ENCODE data around the gene DHDH.

DNA sequence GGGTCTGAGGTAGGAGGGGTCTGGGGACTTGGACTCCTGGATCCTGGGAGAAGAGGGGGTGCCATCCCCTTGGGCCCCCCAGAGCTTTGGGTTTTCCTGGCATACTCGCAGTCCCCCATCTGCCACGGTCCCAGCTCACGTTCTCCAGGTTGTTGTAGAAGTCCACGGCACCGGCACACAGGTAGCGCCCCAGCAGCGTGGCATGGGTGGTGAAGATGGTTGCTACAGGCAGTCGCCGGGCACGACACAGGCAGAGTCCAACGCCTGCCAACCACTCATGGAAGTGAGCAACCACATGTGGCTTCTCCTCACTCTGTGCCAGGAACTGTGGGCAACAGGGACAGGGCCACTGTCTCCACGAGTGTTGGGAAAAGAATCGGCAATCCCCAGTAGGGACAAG, 52.2 kb downstream of the DHDH start:
- TF ChIP-seq, protein P1, sequence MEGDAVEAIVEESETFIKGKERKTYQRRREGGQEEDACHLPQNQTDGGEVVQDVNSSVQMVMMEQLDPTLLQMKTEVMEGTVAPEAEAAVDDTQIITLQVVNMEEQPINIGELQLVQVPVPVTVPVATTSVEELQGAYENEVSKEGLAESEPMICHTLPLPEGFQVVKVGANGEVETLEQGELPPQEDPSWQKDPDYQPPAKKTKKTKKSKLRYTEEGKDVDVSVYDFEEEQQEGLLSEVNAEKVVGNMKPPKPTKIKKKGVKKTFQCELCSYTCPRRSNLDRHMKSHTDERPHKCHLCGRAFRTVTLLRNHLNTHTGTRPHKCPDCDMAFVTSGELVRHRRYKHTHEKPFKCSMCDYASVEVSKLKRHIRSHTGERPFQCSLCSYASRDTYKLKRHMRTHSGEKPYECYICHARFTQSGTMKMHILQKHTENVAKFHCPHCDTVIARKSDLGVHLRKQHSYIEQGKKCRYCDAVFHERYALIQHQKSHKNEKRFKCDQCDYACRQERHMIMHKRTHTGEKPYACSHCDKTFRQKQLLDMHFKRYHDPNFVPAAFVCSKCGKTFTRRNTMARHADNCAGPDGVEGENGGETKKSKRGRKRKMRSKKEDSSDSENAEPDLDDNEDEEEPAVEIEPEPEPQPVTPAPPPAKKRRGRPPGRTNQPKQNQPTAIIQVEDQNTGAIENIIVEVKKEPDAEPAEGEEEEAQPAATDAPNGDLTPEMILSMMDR (IDR thresholded peaks at IDR 0.05; ENCODE audit: insufficient read depth, low read length, poor library complexity, severe bottlenecking), result no peak
- TF ChIP-seq EZH2phosphoT487 (conservative IDR thresholded peaks at IDR 0.05; ENCODE audit: low read length), result no peak
